ENCODE data around the gene GLIPR1.

The GLIPR1 gene

DNA sequence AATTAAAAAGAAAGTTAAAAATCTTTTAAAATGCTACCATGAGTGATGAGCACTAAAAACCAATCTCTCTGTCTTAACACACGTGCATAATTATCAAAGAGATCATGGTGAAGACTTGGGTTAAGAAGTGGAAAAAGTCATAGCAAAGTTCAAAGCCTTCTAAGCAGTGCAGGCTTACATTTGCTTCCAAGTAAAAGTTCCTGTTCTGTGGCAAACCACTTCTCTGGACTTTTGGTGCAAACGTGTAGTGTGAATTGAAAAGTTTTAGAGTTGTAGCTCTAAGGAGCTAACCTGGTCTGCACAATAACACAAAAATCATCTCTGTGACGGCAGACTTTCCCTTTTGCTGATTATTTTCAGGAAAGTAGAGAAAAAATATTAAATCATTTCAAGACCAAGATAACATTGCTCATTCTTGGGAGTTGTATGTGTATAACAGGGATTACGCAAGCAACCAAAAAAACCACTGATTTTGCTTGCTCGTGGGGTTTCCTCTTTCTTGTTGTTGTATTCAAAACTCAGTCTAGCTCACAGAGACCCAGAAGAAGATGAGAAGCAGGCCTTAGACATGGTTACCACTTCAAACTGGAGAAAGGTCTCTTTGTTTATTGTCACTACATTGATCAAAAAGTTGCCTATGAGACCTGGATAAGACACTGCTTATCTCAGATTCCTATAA is 2.3 kb upstream of the GLIPR1 start:
- Histone ChIP-seq H3K4me1 (ENCODE audit: control insufficient read depth in 1 of 2, insufficient read depth in 1 of 2, low read depth in 1 of 2, low read length in 1 of 2) (peaks cover 55 to 64% of the 10 kb centered on the region in 2 experiments), H3K27me3 (no peaks in the 10 kb centered on the region), H3K36me3 (peaks cover 6% of the 10 kb centered on the region), H3K27ac (peak overlapping the region; percentile 94), H3K9me3 (no peaks in the 10 kb centered on the region), H3K4me3 (ENCODE audit: low read depth in 1 of 2, low read length in 1 of 2) (peak overlapping the region; percentile 38 to 84)
- TF ChIP-seq, protein P1, sequence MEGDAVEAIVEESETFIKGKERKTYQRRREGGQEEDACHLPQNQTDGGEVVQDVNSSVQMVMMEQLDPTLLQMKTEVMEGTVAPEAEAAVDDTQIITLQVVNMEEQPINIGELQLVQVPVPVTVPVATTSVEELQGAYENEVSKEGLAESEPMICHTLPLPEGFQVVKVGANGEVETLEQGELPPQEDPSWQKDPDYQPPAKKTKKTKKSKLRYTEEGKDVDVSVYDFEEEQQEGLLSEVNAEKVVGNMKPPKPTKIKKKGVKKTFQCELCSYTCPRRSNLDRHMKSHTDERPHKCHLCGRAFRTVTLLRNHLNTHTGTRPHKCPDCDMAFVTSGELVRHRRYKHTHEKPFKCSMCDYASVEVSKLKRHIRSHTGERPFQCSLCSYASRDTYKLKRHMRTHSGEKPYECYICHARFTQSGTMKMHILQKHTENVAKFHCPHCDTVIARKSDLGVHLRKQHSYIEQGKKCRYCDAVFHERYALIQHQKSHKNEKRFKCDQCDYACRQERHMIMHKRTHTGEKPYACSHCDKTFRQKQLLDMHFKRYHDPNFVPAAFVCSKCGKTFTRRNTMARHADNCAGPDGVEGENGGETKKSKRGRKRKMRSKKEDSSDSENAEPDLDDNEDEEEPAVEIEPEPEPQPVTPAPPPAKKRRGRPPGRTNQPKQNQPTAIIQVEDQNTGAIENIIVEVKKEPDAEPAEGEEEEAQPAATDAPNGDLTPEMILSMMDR (IDR thresholded peaks at IDR 0.05), result no peak

- peak overlapping the region; percentile 75 to 84 for H3K4me3 ChIP-seq (ENCODE audit: low read depth in 1 of 2, low read length in 1 of 2)
- H3K9me3 ChIP-seq, result no peaks in the 10 kb centered on the region
- H3K36me3 ChIP-seq, result peaks cover 24% of the 10 kb centered on the region
- peaks cover 72 to 81% of the 10 kb centered on the region in 2 experiments for H3K4me1 ChIP-seq (ENCODE audit: control insufficient read depth in 1 of 2, insufficient read depth in 1 of 2, low read depth in 1 of 2, low read length in 1 of 2)
- no peaks in the 10 kb centered on the region for H3K27me3 ChIP-seq
- H3K27ac ChIP-seq, result peak overlapping the region; percentile 94
- TF ChIP-seq, protein P1 (IDR thresholded peaks at IDR 0.05), result no peak
Measured at GRCh38 chr12:75479963-75480461, 543 bp upstream of the GLIPR1 start.

- Histone ChIP-seq H3K9me3 (no peaks in the 10 kb centered on the region), H3K4me3 (ENCODE audit: low read depth in 1 of 2, low read length in 1 of 2) (peak overlapping the region; percentile 75 to 84), H3K27ac (peak overlapping the region; percentile 94), H3K36me3 (peaks cover 32% of the 10 kb centered on the region), H3K27me3 (no peaks in the 10 kb centered on the region), H3K4me1 (ENCODE audit: control insufficient read depth in 1 of 2, insufficient read depth in 1 of 2, low read depth in 1 of 2, low read length in 1 of 2) (peaks cover 81 to 83% of the 10 kb centered on the region in 2 experiments)
- TF ChIP-seq, protein P1 (IDR thresholded peaks at IDR 0.05), result no peak
Measured at GRCh38 chr12:75481013-75481705, 604 bp downstream of the GLIPR1 start.

DNA sequence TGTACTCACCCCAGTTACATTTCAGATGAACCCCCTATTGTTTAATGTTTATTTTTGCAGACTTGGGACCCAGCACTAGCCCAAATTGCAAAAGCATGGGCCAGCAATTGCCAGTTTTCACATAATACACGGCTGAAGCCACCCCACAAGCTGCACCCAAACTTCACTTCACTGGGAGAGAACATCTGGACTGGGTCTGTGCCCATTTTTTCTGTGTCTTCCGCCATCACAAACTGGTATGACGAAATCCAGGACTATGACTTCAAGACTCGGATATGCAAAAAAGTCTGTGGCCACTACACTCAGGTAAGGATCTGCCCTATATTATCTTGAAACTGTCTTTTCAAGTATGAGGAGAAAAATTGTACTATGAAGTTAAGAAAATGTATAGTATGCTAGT is 1.2 kb downstream of the GLIPR1 start:
- H3K36me3 ChIP-seq, result peaks cover 38% of the 10 kb centered on the region
- TF ChIP-seq, protein P1 (IDR thresholded peaks at IDR 0.05), result no peak
- no peaks in the 10 kb centered on the region for H3K27me3 ChIP-seq
- no peaks in the 10 kb centered on the region for H3K9me3 ChIP-seq
- peak overlapping the region; percentile 75 to 84 for H3K4me3 ChIP-seq (ENCODE audit: low read depth in 1 of 2, low read length in 1 of 2)
- peaks cover 76 to 83% of the 10 kb centered on the region in 2 experiments for H3K4me1 ChIP-seq (ENCODE audit: control insufficient read depth in 1 of 2, insufficient read depth in 1 of 2, low read depth in 1 of 2, low read length in 1 of 2)
- H3K27ac ChIP-seq, result peak overlapping the region; percentile 94

GRCh38 chr12:75482646-75483045 is 2.1 kb downstream of the GLIPR1 start:
- TF ChIP-seq, protein P1 (IDR thresholded peaks at IDR 0.05), result no peak
- Histone ChIP-seq H3K4me3 (ENCODE audit: low read depth in 1 of 2, low read length in 1 of 2) (peak overlapping the region; percentile 75 to 84), H3K27me3 (no peaks in the 10 kb centered on the region), H3K36me3 (peaks cover 47% of the 10 kb centered on the region), H3K9me3 (no peaks in the 10 kb centered on the region), H3K27ac (peak overlapping the region; percentile 94), H3K4me1 (ENCODE audit: control insufficient read depth in 1 of 2, insufficient read depth in 1 of 2, low read depth in 1 of 2, low read length in 1 of 2) (peaks cover 67 to 76% of the 10 kb centered on the region in 2 experiments)

All from neutrophil (primary cell).